T47D (cell line): ENCODE data around the gene BMPER.

Experiments
- DNase-seq, 2 experiments: peaks; one replicate each; pipeline versions ENCODE4 v3.0.0 to v3.0.0-alpha.2; 2011 to 2012; ENCODE audit warnings: low read depth in 1 of 2, low spot score in 1 of 2
- JUND ChIP-seq: IDR thresholded peaks from 2 replicates; pipeline ENCODE4 v1.6.1; 2012; ENCODE audit warnings: low read depth
- in situ Hi-C: cut with HindIII; loops from 2 replicates; pipeline ENCODE4 v1.10.0; 2016; ENCODE audit warnings: low sequenced_read_pairs, low pct_unique_long_range_greater_than_20kb

The BMPER gene

GRCh38 chr7:33937871-33938270 is 32.5 kb downstream of the BMPER start:
- no peak for TF ChIP-seq JUND
- in situ Hi-C loops: no loop called here
- DNase-seq: no peak

GRCh38 chr7:33939121-33939520 is 33.8 kb downstream of the BMPER start:
- in situ Hi-C loops: no loop called here
- DNase-seq: no peak
- no peak for TF ChIP-seq JUND

GRCh38 chr7:33940503-33940902 is 35.2 kb downstream of the BMPER start:
- no peak for DNase-seq
- in situ Hi-C loops: no loop called here
- TF ChIP-seq JUND: no peak

GRCh38 chr7:33941418-33941817 is 36.1 kb downstream of the BMPER start:
- no peak for DNase-seq
- no peak for TF ChIP-seq JUND
- in situ Hi-C loops: no loop called here

GRCh38 chr7:33946094-33946699 is 40.9 kb downstream of the BMPER start:
- in situ Hi-C loops: no loop called here
- no peak for TF ChIP-seq JUND
- no peak for DNase-seq

GRCh38 chr7:33950047-33950714 is 44.8 kb downstream of the BMPER start:
- in situ Hi-C loops: no loop called here
- DNase-seq: no peak
- no peak for TF ChIP-seq JUND

- in situ Hi-C loops: no loop called here
- peak in 1 of 2 experiments; percentile 23 for DNase-seq
- no peak for TF ChIP-seq JUND
Measured at GRCh38 chr7:33952824-33953223, 47.5 kb downstream of the BMPER start.

GRCh38 chr7:33958104-33958503 is 52.8 kb downstream of the BMPER start:
- no peak for TF ChIP-seq JUND
- DNase-seq: no peak
- in situ Hi-C loops: no loop called here

- in situ Hi-C loops: no loop called here
- TF ChIP-seq JUND: no peak
- no peak for DNase-seq
Measured at GRCh38 chr7:33959676-33960075, 54.3 kb downstream of the BMPER start.

GRCh38 chr7:33961948-33962347 is 56.6 kb downstream of the BMPER start:
- no peak for DNase-seq
- in situ Hi-C loops: no loop called here
- no peak for TF ChIP-seq JUND

GRCh38 chr7:33964417-33965182 is 59.3 kb downstream of the BMPER start:
- in situ Hi-C loops: no loop called here
- no peak for TF ChIP-seq JUND
- no peak for DNase-seq

- DNase-seq: no peak
- in situ Hi-C loops: no loop called here
- TF ChIP-seq JUND: no peak
Measured at GRCh38 chr7:33965183-33965744, 59.9 kb downstream of the BMPER start.

- in situ Hi-C loops: no loop called here
- DNase-seq: no peak
- no peak for TF ChIP-seq JUND
Measured at GRCh38 chr7:33968591-33968990, 63.3 kb downstream of the BMPER start.
